Fibroblast of skin of back (primary cell): ENCODE data around the gene NDFIP2. TPM values are rescaled to one million over a fixed set of nuclear protein-coding genes. Genes with fewer than 3 reads are reported as not detected.

Source experiments
- DNase-seq: peaks from one replicate; pipeline ENCODE4 v3.0.0-alpha.2; 2013
- polyA plus RNA-seq, 2 experiments: library from polyadenylated mRNA; unstranded; fragments of 120-200 nt; gene quantifications; one replicate each; pipeline ENCODE4 v1.2.1, GENCODE V29; 2013; ENCODE audit not compliant: insufficient read length in 2 of 2

The NDFIP2 gene
- 26.2 TPM for polyA plus RNA-seq (2013, experiment 1 of 2; ENCODE audit: insufficient read length)
- 37.3 TPM for polyA plus RNA-seq (2013, experiment 2 of 2; ENCODE audit: insufficient read length)

GRCh38 chr13:79480954-79481684, at the start of gene NDFIP2:
NDFIP2 (plus strand) TSS chr13:79481155; CDS start chr13:79481204, 49 bp downstream.
- peak; percentile 86 for DNase-seq

- DNase-seq, result no peak
Observed at GRCh38 chr13:79432086-79432485, 48.9 kb upstream of the NDFIP2 start.

DNA sequence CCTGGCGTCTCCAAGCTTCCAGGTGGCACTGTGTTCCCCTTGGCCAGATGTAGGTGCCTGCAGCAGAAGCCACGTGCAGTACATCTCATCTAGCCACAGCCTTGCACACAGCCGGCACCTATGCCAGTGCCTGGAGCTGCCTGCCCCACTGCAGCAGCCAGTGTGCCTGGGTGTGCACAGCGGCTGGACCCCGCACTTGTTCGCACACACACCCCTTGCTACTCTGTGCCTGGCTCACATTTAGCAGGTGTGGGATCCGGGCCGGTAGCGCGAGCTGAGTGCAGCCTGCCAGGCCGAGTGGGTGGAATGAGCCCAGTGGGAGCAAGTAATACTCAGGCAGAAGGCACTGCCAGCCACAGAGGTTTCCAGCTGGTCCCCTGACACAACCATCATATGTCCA, 48.0 kb upstream of the NDFIP2 start:
- no peak for DNase-seq

- peak; percentile 30 for DNase-seq
Observed at GRCh38 chr13:79434556-79434955, 46.4 kb upstream of the NDFIP2 start.

- DNase-seq, result peak; percentile 80
Observed at GRCh38 chr13:79435561-79435990, 45.4 kb upstream of the NDFIP2 start.

DNA sequence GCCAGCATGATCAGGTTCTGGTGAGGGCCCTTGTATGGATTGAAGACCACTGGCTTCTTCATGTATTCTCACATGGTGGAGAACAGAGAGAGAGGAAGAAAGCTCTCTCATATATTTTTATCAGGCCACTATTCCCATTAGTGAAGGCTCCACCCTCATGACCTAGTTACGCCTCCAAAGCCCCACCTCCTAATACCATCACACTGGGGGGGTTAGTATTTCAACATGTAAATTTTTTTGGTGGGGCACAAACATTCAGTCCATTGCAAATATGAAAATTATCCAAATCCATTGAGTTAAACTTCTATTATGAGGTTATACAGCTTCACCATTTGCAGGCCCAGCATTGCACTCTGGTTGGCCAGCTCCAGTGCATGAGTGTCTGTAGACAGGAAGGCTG, 41.7 kb upstream of the NDFIP2 start:
- no peak for DNase-seq

DNA sequence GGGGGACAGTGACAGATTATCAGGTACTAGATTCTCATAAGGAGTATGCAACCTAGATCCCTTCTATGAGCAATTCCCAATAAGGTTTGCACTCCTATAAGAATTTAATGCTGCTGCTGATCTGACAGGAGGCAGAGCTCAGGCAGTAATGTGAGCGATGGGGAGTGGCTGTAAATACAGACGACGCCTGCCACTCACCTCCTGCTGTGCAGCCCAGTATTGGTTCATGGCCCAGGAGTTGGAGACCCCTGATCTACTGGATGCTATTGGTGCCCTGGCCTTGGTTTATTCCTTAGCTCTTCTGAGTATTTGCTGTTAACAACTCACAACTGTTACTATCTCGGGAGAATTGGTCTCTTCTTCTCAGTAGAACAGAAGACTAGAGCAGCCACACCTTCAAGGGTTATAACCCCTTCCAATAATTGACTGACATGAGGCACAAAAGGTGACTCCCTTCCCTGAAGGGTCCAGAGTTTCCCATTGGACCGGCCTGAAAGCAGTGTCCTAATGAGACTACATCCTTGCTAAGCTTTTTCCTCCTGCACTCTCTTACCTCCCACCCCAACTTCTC, 39.9 kb upstream of the NDFIP2 start:
- no peak for DNase-seq

GRCh38 chr13:79442221-79442620, 38.7 kb upstream of the NDFIP2 start:
- DNase-seq, result peak; percentile 53

- no peak for DNase-seq
Observed at GRCh38 chr13:79442706-79443105, 38.2 kb upstream of the NDFIP2 start.

- no peak for DNase-seq
Observed at GRCh38 chr13:79445968-79446645, 34.8 kb upstream of the NDFIP2 start.

DNA sequence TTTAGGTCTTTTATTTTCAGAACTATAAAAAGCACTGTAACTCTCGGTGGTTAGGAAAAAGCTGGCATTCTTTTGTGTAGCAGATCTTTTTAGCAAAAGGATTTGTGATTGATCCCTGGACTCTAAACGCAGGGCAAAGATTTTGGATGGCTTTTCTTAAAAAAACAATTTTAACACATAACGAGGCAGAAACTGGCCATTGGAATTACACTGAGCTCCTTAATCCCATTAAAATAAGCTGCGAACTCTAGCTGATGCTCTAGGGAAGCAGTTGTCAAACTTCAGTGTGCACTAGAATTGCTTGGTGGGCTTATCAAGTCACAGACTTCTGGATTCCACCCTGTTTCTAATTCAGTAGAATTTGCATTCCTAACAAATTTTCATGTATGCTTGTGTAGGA, 33.8 kb upstream of the NDFIP2 start:
- no peak for DNase-seq

DNA sequence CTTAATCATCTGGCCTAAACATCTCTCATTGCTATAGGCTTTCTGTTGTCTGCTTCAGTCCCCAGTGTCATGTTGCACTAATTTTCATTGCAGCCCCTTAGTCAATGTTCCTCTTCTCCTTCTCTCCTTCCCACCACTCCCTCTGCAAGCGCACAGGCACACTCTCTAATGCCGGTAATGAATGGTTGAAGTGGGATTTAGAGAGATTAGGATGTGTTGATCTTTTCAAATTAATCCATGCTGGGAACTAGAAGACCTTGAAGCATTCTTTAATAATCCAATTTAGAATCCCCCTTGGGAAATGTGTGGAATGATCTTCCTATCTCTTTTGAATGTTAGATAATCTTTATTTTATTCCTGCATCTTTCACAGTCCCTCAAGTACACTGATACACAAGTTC, 33.2 kb upstream of the NDFIP2 start:
- DNase-seq, result no peak

DNA sequence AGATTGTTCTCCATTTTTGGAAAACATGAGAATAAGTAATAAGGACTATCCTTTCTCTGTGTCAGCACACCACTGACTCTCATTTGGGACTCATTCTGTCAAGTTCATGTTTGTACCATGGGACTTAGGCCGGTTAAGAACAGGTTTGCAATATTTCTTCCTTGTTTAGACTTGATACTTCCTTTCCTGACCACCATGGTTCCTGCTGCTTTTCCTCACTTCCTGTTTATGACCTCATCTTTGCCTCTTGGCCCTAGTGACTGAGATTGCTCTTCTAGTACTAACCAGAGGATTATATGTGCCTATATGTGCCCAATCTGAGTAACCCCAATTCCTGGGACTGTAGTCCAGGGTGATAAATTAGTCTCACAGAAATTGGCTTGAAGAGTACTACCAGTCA, 32.5 kb upstream of the NDFIP2 start:
- no peak for DNase-seq

DNA sequence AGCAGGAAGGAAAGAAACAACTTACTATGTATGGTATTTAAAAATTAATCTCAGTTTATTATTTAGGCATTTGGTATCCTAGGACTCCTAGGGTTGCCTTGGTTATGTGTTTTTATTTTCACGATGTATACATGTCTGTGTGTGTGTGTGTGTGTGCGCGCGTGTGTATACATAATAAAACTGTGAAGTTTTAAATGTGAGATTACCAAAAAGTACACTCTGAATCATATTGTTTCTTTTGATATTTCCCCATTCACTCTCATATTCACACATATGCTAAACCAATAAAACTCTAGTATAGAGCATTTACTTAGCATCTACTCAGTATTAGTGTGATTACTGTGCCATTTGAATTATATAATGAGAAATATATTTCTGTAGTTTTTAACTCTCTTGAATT, 30.8 kb upstream of the NDFIP2 start:
- DNase-seq, result no peak

DNA sequence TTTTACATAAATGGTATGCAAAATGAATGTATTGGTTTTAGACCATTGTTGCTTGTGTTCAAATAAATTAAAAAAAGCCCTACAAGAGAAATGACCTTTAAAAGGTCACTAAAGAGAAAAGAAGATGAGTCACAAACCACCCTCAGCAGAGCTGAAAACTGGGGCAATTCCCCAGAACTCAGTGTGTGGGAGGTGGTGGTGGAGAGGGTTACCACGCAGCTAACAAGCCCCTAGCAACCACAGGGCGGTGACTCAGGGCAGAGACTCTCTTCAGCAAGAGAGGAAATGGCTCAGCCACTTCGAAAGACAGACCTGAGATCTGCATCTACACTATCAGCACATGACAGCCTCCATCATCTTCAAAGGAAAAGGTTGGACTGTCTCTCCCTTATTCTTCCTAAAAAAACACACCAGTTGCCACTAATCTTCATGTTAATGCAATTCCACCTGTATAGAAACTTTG, 29.4 kb upstream of the NDFIP2 start:
- peak; percentile 87 for DNase-seq

GRCh38 chr13:79452239-79452913, 28.6 kb upstream of the NDFIP2 start:
- DNase-seq, result no peak

DNA sequence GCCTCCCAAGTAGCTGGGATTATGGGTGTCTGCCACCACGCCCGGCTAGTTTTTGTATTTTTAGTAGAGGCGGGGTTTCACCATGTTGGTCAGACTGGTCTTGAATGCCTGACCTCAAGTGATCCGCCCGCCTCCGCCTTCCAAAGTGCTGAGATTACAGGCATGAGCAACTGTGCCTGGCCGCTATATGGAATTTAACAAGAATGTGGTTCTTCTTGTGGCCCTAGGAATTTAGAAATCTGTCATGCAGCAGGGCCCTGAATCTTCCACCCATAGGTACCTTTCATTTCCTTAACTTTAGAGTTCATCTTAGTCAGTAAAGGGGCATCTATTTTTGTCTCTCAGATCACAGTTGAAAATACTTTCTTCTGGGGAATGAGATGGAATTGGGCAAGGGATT, 25.6 kb upstream of the NDFIP2 start:
- peak; percentile 13 for DNase-seq

GRCh38 chr13:79456051-79456450, 24.9 kb upstream of the NDFIP2 start:
- no peak for DNase-seq

- no peak for DNase-seq
Observed at GRCh38 chr13:79456656-79457365, 24.1 kb upstream of the NDFIP2 start.

- DNase-seq, result no peak
Observed at GRCh38 chr13:79457390-79457789, 23.6 kb upstream of the NDFIP2 start.

GRCh38 chr13:79457948-79458347, 23.0 kb upstream of the NDFIP2 start:
- peak; percentile 46 for DNase-seq

DNA sequence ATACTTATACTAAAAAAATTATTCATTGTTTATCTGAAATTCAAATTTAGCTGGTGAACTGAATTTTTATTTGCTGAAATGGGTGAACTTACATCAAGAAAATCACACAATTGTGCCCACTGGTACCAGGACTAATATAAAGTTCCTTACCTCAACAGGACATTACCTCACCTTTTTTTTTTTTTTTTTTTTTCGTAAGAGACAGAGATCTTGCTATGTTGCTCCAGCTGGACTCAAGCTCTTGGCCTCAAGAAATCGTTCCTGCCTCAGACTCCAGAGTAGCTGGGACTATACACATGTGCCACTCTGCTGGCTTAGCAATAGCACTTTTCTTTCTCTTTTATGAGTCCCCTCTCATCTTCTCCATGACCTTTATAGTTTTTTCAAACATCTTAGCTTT, 22.5 kb upstream of the NDFIP2 start:
- DNase-seq, result no peak
